SK-MEL-5 (cell line): ENCODE results near the gene TMPRSS15. TPM values are rescaled to one million over a fixed set of nuclear protein-coding genes. Genes with fewer than 3 reads are reported as not detected.

Experiments
- total RNA-seq: library from RNA; depleted of rRNA; stranded (reverse); fragments of >200 nt; shearing (Covaris generic); gene quantifications from 2 replicates; pipeline ENCODE4 v1.2.3, GENCODE V29; 2014; rRNA removed

TMPRSS15 gene
- total RNA-seq, 1 experiment from 2014 or later: 0.58 TPM

Other genes starting within 250 kb of the TMPRSS15 start
- 0.16 TPM in 1 of 2 replicates, not detected in the other for gene CHODL, start 159.0 kb downstream of the TMPRSS15 start, total RNA-seq